Motor neuron (in vitro differentiated cells): Measurements from ENCODE around the gene CCDC106. TPM values are rescaled to one million over a fixed set of nuclear protein-coding genes. Genes with fewer than 3 reads are reported as not detected.

Source experiments
- ATAC-seq, 8 experiments: fragments of 200-7000 bp; cut with Tn5 transposase; replicated peaks in 6 of 8; 2 replicates each; pipeline ENCODE4 v1.8.0; 2021; ENCODE audit warnings: mild to moderate bottlenecking in 8 of 8, moderate library complexity in 8 of 8
- H3K27ac ChIP-seq, 2 donors: fragments of 250-450 bp; sonication (Bioruptor Pico); 2 replicates each; pipeline ENCODE4 v1.9.0; 2021; ENCODE audit warnings: antibody characterized with exemption in 2 of 2, mild to moderate bottlenecking in 2 of 2, moderate library complexity in 1 of 2
- H3K4me1 ChIP-seq, 2 donors: fragments of 250-450 bp; sonication (Bioruptor Pico); replicated peaks in 1 of 2; 2 replicates each; pipeline ENCODE4 v1.6.1; 2021; ENCODE audit warnings: antibody characterized with exemption in 2 of 2, mild to moderate bottlenecking in 2 of 2, moderate library complexity in 1 of 2
- H3K4me3 ChIP-seq, 5 donors: fragments of 250-450 bp; sonication (Bioruptor Pico); 2 replicates each; pipeline ENCODE4 v1.9.0; 2021; ENCODE audit warnings: antibody characterized with exemption in 5 of 5, mild to moderate bottlenecking in 5 of 5, moderate library complexity in 4 of 5
- WGBS, 10 experiments: fragments of 450-650 bp; shearing (Covaris generic); methylation state at CpG; one replicate each; pipeline ENCODE4 v1.0.0; 2022; 5-methylcytosine and 5-hydroxymethylcytosine counted together
- in situ Hi-C, 9 experiments: fragments of 400-800 bp; cut with MboI; loops; one replicate each; pipeline ENCODE4 v1.15.0; 2021; ENCODE audit warnings: low sequenced_read_pairs in 9 of 9, low pct_unique_long_range_greater_than_20kb in 2 of 9; ENCODE audit not compliant: unreplicated experiment in 9 of 9
- total RNA-seq, 8 experiments: library from RNA; unstranded; fragments of 300-600 nt; gene quantifications; 2 replicates each; pipeline versions ENCODE4 v1.2.3 to v1.2.4, GENCODE V29; 2022

The CCDC106 gene
- total RNA-seq, 8 experiments from 2014 or later: 9.8 to 23.6 (median 13.6) TPM

GRCh38 chr19:55656988-55657747 is 9.2 kb downstream of the CCDC106 start:
- WGBS, 10 experiments: 3 to 84% (median 79%) methylated on average over 1 to 9 of the region's 18 CpGs; no CpG with 5 or more reads in 1 of the 10 experiments
- ATAC-seq: no peak
- H3K4me1 ChIP-seq: peaks cover 9 to 10% of the 10 kb centered on the region in 2 donors
- in situ Hi-C loops: no loop called here
- H3K4me3 ChIP-seq: peak overlapping the region; percentile 70 to 96 (median 89)
- H3K27ac ChIP-seq: no peak overlapping the region

DNA sequence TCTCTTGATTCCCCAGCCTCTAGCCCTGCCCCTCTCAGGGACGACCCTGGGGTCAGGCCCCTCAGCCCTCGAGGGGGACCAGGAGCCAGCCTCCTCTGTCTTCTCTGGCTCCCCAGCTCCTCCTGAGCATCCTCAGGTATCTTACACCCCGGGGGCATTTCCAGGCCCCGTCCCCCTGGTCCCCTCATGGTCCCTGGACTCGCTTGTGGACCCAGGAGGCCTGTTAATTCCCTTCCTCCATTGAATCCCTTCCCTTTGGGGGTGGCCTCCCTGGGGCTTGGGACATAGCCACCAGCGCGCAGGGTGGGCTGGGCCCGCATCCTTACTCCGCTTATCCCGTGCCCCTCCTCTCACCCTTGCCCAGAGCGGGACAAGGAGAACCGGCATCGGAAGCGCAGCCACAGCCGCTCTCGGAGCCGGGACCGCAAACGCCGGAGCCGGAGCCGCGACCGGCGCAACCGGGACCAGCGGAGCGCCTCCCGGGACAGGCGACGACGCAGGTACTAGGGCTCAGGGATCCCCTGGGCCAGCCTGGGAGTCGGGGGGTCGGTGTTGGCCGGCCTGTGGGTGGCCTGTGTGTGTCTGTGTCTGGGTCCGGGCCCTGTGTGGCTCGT is 10.9 kb downstream of the CCDC106 start:
- peaks cover 9 to 10% of the 10 kb centered on the region in 2 donors for H3K4me1 ChIP-seq
- H3K27ac ChIP-seq: no peak overlapping the region
- 80 to 95% methylated on average over 5 to 6 of the region's 37 CpGs; no CpG with 5 or more reads in 8 of the 10 experiments for WGBS, 10 experiments
- no peak overlapping the region for H3K4me3 ChIP-seq
- in situ Hi-C loops: no loop called here
- no peak for ATAC-seq

GRCh38 chr19:55659822-55660221 is 11.8 kb downstream of the CCDC106 start:
- Histone ChIP-seq H3K27ac (no peak overlapping the region), H3K4me1 (peaks cover 9 to 10% of the 10 kb centered on the region in 2 donors), H3K4me3 (no peak overlapping the region)
- no peak for ATAC-seq
- WGBS, 10 experiments: 100% methylated on average over 1 to 2 of the region's 9 CpGs; no CpG with 5 or more reads in 6 of the 10 experiments
- in situ Hi-C loops: no loop called here

GRCh38 chr19:55660404-55660803 is 12.4 kb downstream of the CCDC106 start:
- in situ Hi-C loops: no loop called here
- Histone ChIP-seq H3K27ac (no peak overlapping the region), H3K4me3 (no peak overlapping the region), H3K4me1 (peaks cover 9 to 10% of the 10 kb centered on the region in 2 donors)
- 92% methylated on average over 2 of the region's 12 CpGs; no CpG with 5 or more reads in 9 of the 10 experiments for WGBS, 10 experiments
- no peak for ATAC-seq

- in situ Hi-C loops: no loop called here
- WGBS, 10 experiments: 83 to 100% methylated on average over 1 to 3 of the region's 16 CpGs; no CpG with 5 or more reads in 8 of the 10 experiments
- peaks cover 9 to 10% of the 10 kb centered on the region in 2 donors for H3K4me1 ChIP-seq
- ATAC-seq: no peak
- no peak overlapping the region for H3K4me3 ChIP-seq
- no peak overlapping the region for H3K27ac ChIP-seq
Observed at GRCh38 chr19:55660991-55661390, 13.0 kb downstream of the CCDC106 start.

- 71 to 100% (median 84%) methylated on average over 1 to 4 of the region's 7 CpGs; no CpG with 5 or more reads in 1 of the 10 experiments for WGBS, 10 experiments
- H3K4me1 ChIP-seq: peaks cover 7 to 9% of the 10 kb centered on the region in 2 donors
- H3K4me3 ChIP-seq: no peak overlapping the region
- no peak overlapping the region for H3K27ac ChIP-seq
- no peak for ATAC-seq
- in situ Hi-C loops: no loop called here
Observed at GRCh38 chr19:55661826-55662225, 13.8 kb downstream of the CCDC106 start.

GRCh38 chr19:55663846-55664536 is 16.0 kb downstream of the CCDC106 start:
- WGBS, 10 experiments: 80 to 97% (median 89%) methylated on average over 1 to 11 of the region's 20 CpGs; no CpG with 5 or more reads in 5 of the 10 experiments
- no peak overlapping the region for H3K27ac ChIP-seq

GRCh38 chr19:55666343-55667005 is 18.5 kb downstream of the CCDC106 start:
- no peak for ATAC-seq
- WGBS, 10 experiments: 51 to 100% (median 89%) methylated on average over 2 to 4 of the region's 12 CpGs; no CpG with 5 or more reads in 4 of the 10 experiments
- in situ Hi-C loops: no loop called here
- no peak overlapping the region for H3K4me3 ChIP-seq
- no peak overlapping the region for H3K27ac ChIP-seq
- no peaks in the 10 kb centered on the region for H3K4me1 ChIP-seq

More at GRCh38 chr19:55663846-55664536, 16.0 kb downstream of the CCDC106 start:
- in situ Hi-C loops: no loop called here
- Histone ChIP-seq H3K4me3 (no peak overlapping the region), H3K4me1 (no peaks in the 10 kb centered on the region)
- ATAC-seq: no peak

DNA sequence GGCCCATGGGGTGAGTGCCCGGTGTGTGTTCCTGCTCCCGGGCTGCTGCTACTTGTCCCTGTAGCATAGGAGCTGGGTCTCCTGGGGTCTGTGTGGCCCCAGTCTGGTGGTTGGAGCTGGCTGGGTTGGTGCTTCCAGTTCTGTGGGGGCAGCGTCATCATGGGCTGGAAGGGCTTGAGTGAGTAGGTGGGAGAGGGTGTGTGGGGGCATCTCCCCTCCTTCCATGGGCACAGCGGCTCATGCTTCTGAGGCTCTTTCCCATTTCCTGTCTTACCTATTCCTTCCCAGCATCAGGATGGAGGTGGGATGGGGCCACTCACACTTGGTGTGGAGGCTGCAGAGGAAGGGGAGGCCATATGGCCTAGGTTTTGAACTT is 19.0 kb downstream of the CCDC106 start:
- in situ Hi-C loops: no loop called here
- Histone ChIP-seq H3K4me1 (no peaks in the 10 kb centered on the region), H3K4me3 (no peak overlapping the region), H3K27ac (no peak overlapping the region)
- 87 to 100% (median 100%) methylated on average over 1 to 3 of the region's 4 CpGs; no CpG with 5 or more reads in 5 of the 10 experiments for WGBS, 10 experiments
- ATAC-seq: no peak

GRCh38 chr19:55667511-55667910 is 19.5 kb downstream of the CCDC106 start:
- ATAC-seq: no peak
- WGBS, 10 experiments: 60 to 100% (median 97%) methylated on average over 1 to 5 of the region's 12 CpGs; no CpG with 5 or more reads in 6 of the 10 experiments
- Histone ChIP-seq H3K27ac (no peak overlapping the region), H3K4me1 (no peaks in the 10 kb centered on the region), H3K4me3 (no peak overlapping the region)
- in situ Hi-C loops: no loop called here

- in situ Hi-C loops: no loop called here
- Histone ChIP-seq H3K27ac (no peak overlapping the region), H3K4me1 (no peaks in the 10 kb centered on the region), H3K4me3 (no peak overlapping the region)
- ATAC-seq: no peak
- WGBS, 10 experiments: 40 to 97% (median 86%) methylated on average over 1 to 6 of the region's 11 CpGs; no CpG with 5 or more reads in 5 of the 10 experiments
Observed at GRCh38 chr19:55667958-55668357, 19.9 kb downstream of the CCDC106 start.

DNA sequence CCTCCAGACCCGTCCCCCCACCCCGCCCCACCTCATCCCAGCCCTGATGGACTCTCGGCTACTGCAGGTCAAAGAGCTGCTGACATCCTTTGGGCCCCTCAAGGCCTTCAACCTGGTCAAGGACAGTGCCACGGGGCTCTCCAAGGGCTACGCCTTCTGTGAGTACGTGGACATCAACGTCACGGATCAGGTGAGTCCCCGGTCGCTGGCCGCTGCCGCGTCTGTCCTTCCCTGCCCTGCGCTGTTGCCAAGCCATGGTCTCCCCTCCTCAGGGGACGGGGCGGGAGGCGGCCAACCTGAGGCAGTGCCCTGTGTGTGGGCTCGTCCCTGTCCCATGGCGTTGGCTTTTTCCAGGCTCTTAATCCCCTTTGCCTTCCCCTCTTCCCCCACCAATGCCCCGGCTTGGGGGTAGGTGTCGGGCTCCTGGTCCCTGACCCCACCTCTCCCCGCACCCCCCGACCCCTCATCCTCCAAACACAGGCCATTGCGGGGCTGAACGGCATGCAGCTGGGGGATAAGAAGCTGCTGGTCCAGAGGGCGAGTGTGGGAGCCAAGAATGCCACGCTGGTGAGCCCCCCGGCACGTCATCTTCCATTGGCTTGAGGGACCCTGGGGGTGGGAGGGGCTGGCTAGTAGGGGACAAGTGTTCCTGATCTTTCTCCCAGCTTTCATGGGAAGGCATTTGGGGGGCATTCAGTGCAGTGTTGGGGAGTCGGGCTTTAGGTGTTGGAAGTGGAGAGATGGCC is 20.8 kb downstream of the CCDC106 start:
- Histone ChIP-seq H3K4me3 (no peak overlapping the region), H3K27ac (no peak overlapping the region), H3K4me1 (peaks cover 0 to 5% of the 10 kb centered on the region in 2 donors)
- ATAC-seq: peak in 1 of 8 experiments; percentile 8
- 87 to 100% methylated on average over 1 to 3 of the region's 30 CpGs; no CpG with 5 or more reads in 8 of the 10 experiments for WGBS, 10 experiments
- in situ Hi-C loops: no loop called here
